Muscle of arm (tissue), 12 donors: ENCODE data around the gene ERP27. TPM values are rescaled to one million over a fixed set of nuclear protein-coding genes. Genes with fewer than 3 reads are reported as not detected.

Experiments
- DNase-seq: peaks from one replicate; pipeline ENCODE4 v3.0.0-alpha.2; 2013
- polyA plus RNA-seq, 12 donors: library from polyadenylated mRNA; unstranded; fragments of 120-200 nt; gene quantifications; one replicate each; pipeline ENCODE4 v1.2.1, GENCODE V29; 2013; ENCODE audit not compliant: insufficient read length in 12 of 12

The ERP27 gene
- polyA plus RNA-seq, 12 donors = 0.18 to 1.7 (median 0.31) TPM; not detected in 2

DNA sequence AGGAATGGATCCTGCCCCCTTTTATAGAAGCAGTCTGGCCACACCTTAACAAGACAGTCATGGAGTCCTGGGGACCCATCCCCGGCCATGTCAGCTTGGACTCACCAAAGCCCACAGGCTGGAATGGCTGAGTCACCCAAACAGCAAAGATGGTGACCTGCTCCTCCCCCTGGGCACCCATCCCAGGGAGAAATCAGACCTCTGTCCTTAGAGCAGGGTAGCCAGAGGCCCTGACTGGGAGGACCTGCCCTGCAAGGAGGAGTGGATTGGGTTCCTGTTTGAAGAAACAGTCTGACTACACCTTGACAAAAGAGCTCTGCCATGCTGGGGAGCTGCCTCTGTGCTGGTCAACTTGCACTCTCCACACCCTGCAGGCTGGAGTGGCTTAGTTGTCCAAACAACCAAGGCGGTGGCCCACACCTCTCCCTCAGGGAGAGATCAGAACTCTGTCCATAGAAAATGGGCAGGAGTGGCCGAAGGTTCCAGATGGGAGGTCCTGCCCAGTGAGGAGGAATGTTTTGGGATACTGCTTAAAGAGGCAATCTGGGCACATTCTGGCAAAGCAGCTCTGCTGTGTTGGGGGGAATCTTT, 69.3 kb downstream of the ERP27 start:
- DNase-seq = no peak

Other genes starting within 250 kb of the ERP27 start
- 1 to 10 TPM in 1 of 12 donors, under 1 TPM in 10, not detected in 1; 0.23 to 7.1 (median 0.33) TPM for gene GUCY2C, start 241.9 kb downstream of the ERP27 start, polyA plus RNA-seq
- 10 to 100 TPM in 11 of 12 donors, not detected in 1; 57.7 to 87.1 (median 67.1) TPM for gene WBP11, start 135.1 kb downstream of the ERP27 start, polyA plus RNA-seq
- gene C12orf60, start 134.9 kb downstream of the ERP27 start, polyA plus RNA-seq = 1 to 10 TPM in 9 of 12 donors, under 1 TPM in 1, not detected in 2; 0.87 to 2.3 (median 1.3) TPM
- gene SMCO3, start 124.4 kb downstream of the ERP27 start, polyA plus RNA-seq = under 1 TPM in 9 of 12 donors, not detected in 3; 0.05 to 0.39 (median 0.20) TPM
- under 1 TPM in 8 of 12 donors, not detected in 4; 0.05 to 0.43 (median 0.30) TPM for gene ART4, start 95.0 kb downstream of the ERP27 start, polyA plus RNA-seq
- gene MGP, start 52.7 kb downstream of the ERP27 start, polyA plus RNA-seq = 100 to 1,000 TPM in 11 of 12 donors, not detected in 1; 117 to 441 (median 236) TPM
- gene ARHGDIB, start 23.1 kb upstream of the ERP27 start, polyA plus RNA-seq = 100 to 1,000 TPM in 1 of 12 donors, 10 to 100 TPM in 10, not detected in 1; 30.3 to 111 (median 39.5) TPM
- gene PDE6H, start 34.5 kb upstream of the ERP27 start, polyA plus RNA-seq = not detected